ENCODE results near the gene ZFX.

DNA sequence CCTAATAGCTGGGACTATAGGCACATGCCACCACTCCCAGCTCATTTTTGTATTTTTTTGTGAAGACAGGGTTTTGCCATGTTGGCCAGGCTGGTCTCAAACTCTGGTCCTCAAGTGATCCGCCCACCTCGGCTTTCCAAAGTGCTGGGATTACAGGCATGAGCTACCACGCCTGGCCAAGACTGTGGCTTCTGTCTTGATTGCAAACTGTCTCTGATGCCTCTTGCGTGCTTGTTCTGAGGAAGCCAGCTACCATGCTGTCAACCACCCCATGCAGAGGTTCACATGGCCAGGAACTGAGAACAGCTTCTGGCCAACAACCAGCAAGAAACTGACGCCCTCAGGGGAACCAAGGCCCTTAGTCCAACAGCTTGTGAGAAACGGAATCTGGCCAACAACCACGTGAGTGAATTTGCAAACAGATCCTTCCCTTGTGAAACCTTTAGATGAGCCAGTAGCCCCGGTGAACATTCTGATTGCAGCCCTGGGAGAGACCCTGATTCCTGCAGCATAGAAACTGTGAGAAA is 93.2 kb downstream of the ZFX start:
- TF ChIP-seq, protein P1, sequence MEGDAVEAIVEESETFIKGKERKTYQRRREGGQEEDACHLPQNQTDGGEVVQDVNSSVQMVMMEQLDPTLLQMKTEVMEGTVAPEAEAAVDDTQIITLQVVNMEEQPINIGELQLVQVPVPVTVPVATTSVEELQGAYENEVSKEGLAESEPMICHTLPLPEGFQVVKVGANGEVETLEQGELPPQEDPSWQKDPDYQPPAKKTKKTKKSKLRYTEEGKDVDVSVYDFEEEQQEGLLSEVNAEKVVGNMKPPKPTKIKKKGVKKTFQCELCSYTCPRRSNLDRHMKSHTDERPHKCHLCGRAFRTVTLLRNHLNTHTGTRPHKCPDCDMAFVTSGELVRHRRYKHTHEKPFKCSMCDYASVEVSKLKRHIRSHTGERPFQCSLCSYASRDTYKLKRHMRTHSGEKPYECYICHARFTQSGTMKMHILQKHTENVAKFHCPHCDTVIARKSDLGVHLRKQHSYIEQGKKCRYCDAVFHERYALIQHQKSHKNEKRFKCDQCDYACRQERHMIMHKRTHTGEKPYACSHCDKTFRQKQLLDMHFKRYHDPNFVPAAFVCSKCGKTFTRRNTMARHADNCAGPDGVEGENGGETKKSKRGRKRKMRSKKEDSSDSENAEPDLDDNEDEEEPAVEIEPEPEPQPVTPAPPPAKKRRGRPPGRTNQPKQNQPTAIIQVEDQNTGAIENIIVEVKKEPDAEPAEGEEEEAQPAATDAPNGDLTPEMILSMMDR (conservative IDR thresholded peaks at IDR 0.05; ENCODE audit: low read length), result no peak
- no peak for TF ChIP-seq EZH2phosphoT487 (IDR thresholded peaks at IDR 0.05; ENCODE audit: borderline replicate concordance)

Data from Loucy (cell line).